DMS53 treated with DMSO at 0.1 percent for 48 hours (cell line): ENCODE measurements around the gene TMPRSS15.
"Not testable (repeated sequence)": the region's sequence is repeated elsewhere in the genome, so short reads cannot be mapped to it uniquely, and the experiment has no call there.

Experiments used
- DNase-seq: peaks from one replicate; lab custom pipeline; 2025; ENCODE audit not compliant: unreplicated experiment; lab: John Stamatoyannopoulos, UW

TMPRSS15 gene

GRCh38 chr21:18403735-18404450 is at the start of gene TMPRSS15:
TSS of gene TMPRSS15 (minus strand) at chr21:18403785. CDS start at chr21:18403622, 163 bp downstream.
- no peak for DNase-seq

GRCh38 chr21:18451670-18452069 is 48.1 kb upstream of the TMPRSS15 start:
- DNase-seq, result no peak

- no peak for DNase-seq
These were observed 46.3 kb upstream of the TMPRSS15 start for GRCh38 chr21:18449605-18450550.

- DNase-seq, result no peak
These were observed 40.1 kb upstream of the TMPRSS15 start for GRCh38 chr21:18443701-18444100.

- no peak for DNase-seq
These were observed 39.5 kb upstream of the TMPRSS15 start for GRCh38 chr21:18443085-18443484.

- no peak for DNase-seq
These were observed 26.8 kb upstream of the TMPRSS15 start for GRCh38 chr21:18430341-18430740.

GRCh38 chr21:18424276-18424675 is 20.7 kb upstream of the TMPRSS15 start:
- DNase-seq, result no peak

- DNase-seq, result no peak
These were observed 13.7 kb upstream of the TMPRSS15 start for GRCh38 chr21:18417141-18417790.

- DNase-seq, result no peak
These were observed 8.0 kb upstream of the TMPRSS15 start for GRCh38 chr21:18411565-18411964.

GRCh38 chr21:18409579-18409978 is 6.0 kb upstream of the TMPRSS15 start:
- DNase-seq, result no peak

- DNase-seq, result no peak
These were observed 4.7 kb downstream of the TMPRSS15 start for GRCh38 chr21:18398843-18399242.

GRCh38 chr21:18387994-18388393 is 15.6 kb downstream of the TMPRSS15 start:
- DNase-seq, result no peak

- DNase-seq, result peak; percentile 12
These were observed 18.8 kb downstream of the TMPRSS15 start for GRCh38 chr21:18384771-18385170.

GRCh38 chr21:18382934-18383619 is 20.5 kb downstream of the TMPRSS15 start:
- not testable (repeated sequence) for DNase-seq

- no peak for DNase-seq
These were observed 21.4 kb downstream of the TMPRSS15 start for GRCh38 chr21:18382141-18382540.

GRCh38 chr21:18373606-18374005 is 30.0 kb downstream of the TMPRSS15 start:
- no peak for DNase-seq

- no peak for DNase-seq
These were observed 33.3 kb downstream of the TMPRSS15 start for GRCh38 chr21:18370301-18370700.

- peak; percentile 18 for DNase-seq
These were observed 34.5 kb downstream of the TMPRSS15 start for GRCh38 chr21:18369115-18369514.

GRCh38 chr21:18368205-18368604 is 35.4 kb downstream of the TMPRSS15 start:
- no peak for DNase-seq

- DNase-seq, result no peak
These were observed 46.8 kb downstream of the TMPRSS15 start for GRCh38 chr21:18356801-18357200.

GRCh38 chr21:18354947-18355346 is 48.6 kb downstream of the TMPRSS15 start:
- no peak for DNase-seq
